CD1c-positive myeloid dendritic cell (primary cell): ENCODE measurements around the gene CAMTA1.

Experiments used
- DNase-seq: peaks from one replicate; pipeline ENCODE4 v3.0.0-alpha.2; 2016; ENCODE audit errors: extremely low spot score

CAMTA1 gene

GRCh38 chr1:6872573-6873261, 87.5 kb downstream of the CAMTA1 start:
- no peak for DNase-seq

DNA sequence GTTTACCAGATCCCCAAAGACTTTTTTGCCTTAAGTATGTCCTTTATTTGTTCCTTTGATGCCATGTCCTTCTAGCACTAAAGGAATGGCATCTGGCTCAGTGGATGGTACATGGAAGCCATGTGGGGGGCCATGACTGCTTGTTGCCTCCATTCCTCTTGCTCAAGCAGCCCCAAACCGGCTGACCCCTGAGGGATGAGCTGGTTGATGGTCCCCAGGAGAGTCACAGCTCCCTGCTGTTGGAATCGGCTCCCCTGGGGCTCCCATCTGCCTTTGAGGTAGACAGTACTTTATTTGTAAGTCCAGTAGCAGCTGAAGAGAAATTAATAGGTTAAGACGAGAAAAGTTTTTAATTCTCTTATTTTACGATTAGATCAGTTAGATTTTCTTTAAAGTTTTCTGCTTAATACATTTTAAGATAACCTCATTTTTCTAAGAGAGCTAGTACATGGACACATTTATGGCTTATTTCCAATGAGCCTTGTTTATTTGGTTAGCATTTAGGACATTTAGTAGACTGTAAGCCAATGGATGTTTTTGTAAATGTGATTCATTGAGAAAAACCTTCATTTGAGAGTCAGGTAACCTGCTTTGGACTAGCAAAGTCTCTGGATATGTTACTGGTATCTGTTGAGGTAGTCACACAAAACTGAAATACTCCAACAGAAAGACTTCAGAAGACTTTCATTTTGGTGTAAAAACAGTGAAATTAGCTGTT, 88.2 kb downstream of the CAMTA1 start:
- DNase-seq: no peak

DNA sequence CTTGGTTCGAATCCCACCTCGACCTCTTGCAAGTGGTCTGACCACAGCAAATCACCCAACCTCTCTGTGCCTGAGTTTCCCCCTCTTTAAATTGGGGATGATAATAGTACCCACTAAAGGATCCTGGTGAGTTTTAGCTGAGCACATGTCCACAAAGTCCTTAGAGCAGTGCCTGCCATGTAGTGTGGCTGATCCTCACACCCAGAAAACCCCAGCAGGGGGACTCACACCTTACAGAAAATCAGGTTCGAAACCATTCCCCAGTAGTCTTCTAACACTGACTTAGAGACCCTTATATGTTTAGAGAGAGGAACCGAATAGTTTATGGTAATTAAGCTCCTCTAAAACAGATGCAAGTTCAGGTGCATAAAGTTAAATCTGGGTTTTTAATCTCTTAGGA, 89.0 kb downstream of the CAMTA1 start:
- no peak for DNase-seq

- no peak for DNase-seq
These were observed 95.9 kb downstream of the CAMTA1 start for GRCh38 chr1:6880951-6881690.

DNA sequence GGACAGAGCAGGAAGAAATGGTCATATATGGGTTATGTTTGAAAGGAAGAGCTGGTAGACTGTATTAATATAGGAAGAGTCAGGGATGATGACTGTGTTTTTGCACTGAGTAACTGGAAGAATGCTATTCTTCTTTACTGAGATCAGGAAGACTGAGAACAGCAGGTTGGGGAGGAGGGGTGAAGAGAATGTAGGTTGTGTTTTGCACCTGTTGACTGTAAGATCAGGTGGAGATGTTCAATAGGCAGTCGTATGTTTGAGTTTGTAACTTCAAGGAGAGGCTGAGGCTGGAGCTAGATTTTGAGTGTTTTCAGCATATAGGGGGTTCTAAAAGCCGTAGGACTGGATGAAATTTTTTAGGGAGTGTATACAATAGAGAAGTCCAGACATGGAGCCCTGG, 97.2 kb downstream of the CAMTA1 start:
- DNase-seq: no peak

GRCh38 chr1:6884652-6885153, 99.4 kb downstream of the CAMTA1 start:
- no peak for DNase-seq

DNA sequence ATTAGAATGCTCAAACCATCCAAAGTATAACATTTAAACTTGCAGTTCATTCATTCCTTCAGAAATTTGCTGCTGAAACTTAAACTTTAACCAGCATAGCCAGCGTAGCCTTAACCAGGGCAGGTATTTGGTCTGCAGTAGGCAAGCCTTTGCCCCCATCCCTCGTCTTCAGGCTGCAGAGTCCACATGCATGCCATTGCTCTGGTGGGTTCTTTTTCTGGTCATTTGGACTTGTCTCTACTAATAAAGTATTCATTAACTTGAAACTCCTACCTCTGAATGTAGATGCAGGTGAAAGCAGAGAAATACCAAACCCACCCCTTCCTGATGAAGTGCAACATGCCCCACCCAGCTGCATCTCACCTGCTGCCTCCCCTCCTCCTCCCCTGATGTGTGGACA, 100.2 kb downstream of the CAMTA1 start:
- no peak for DNase-seq

DNA sequence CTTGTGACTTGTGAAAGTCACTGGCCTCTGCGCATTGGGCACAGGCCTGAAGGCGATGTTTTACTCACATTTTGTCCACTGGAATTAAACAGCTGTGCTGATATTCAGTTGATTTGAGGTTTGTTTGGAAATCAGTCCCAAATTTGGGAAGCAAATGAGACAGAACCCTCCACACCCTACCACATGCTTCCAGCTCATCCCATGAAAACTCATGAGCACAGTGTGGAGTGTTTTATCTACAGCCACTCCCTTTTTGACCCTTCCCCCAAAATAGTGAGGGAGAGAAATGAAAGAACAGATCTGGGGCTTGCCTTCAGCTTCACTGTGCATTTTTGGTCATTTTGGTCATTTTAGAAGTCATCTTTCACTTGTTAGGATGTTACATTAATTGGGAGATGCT, 101.3 kb downstream of the CAMTA1 start:
- DNase-seq: no peak

- no peak for DNase-seq
These were observed 103.0 kb downstream of the CAMTA1 start for GRCh38 chr1:6888268-6888667.

DNA sequence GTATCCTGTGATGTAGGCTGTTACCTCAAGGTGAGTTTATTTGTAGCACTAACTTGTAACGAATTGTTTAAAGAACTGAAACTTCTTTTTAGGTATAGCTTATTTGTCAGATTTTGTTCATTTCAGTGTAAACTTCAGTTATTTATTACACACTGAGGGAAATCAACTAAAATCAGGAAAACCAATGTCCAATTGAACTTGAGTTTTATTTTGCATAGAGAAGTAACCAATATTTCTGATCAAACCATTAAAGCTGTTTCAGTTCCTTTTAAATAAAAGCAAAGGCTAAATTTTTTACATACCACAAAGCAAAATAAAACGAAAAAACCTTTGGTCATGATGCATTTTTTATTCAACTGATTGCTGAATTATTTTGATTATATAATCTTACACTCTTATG, 103.6 kb downstream of the CAMTA1 start:
- no peak for DNase-seq

- peak; percentile 57 for DNase-seq
These were observed 104.7 kb downstream of the CAMTA1 start for GRCh38 chr1:6889875-6890480.

- no peak for DNase-seq
These were observed 105.4 kb downstream of the CAMTA1 start for GRCh38 chr1:6890686-6891085.

GRCh38 chr1:6891781-6892579, 106.7 kb downstream of the CAMTA1 start:
- no peak for DNase-seq

DNA sequence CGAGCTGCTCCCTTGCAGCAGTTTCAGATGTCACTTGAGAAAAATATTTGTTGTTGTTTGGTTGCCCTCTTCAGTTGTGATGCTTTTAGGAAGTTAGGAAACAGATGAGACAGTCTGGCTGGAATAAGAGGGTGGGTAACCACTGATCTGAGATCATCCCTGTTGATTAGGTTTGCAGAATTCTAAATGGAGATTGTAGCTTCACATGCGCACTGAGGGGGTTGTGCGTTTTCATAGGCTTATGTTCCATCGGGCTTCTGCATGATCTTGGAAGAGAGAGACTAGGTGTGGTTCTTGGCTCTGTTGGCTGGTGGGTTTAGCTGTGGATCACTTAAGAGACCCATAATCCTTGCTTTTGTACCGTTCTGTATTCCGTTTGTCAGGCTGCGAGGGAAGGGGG, 108.1 kb downstream of the CAMTA1 start:
- DNase-seq: peak; percentile 13

DNA sequence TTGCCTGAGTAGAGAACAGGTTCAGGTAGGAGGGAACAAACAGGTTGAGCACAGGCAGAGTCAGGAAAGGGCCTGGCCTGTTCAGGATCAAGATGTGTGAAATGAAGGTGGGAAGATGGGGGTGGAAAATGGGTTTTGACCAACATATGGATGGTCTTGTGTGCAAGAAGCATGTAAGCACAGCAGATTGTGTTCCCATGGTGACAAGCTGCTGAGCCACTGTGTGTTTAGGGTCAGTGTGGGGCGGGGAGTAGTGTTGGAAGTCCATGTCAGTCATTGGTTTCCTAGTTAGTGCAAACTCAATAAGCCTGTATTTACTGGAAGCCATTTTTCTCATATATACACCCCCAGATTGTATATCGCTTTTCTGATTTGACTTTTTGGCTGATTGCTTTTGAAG, 111.9 kb downstream of the CAMTA1 start:
- no peak for DNase-seq

DNA sequence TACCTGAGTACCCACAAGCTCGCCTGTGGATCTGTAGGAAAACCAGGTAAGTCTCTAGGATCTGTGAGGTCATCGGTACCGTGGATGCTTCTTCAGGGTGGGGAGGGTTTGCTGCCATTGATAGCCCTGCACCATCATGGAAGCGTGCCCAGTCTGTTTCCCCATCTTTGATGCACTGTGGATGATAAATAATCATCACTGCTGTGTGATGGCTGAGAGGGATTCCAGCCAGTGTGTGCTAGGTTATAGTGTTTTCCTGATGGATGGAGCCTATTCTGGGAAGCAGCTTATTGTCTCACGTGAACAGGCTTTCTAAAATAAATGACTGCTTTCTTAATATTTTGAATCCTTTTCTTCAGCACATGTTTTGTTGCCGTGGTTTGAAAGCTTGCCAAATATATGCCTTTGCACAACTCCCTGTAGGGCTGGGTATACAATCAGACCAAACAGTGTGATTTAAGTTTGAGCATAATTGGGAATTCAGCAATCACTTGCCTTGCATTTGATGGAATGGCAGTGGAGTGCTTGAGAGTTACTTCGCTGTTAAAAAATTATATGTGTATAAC, 113.8 kb downstream of the CAMTA1 start:
- DNase-seq: no peak

GRCh38 chr1:6899621-6900020, 114.4 kb downstream of the CAMTA1 start:
- DNase-seq: no peak

DNA sequence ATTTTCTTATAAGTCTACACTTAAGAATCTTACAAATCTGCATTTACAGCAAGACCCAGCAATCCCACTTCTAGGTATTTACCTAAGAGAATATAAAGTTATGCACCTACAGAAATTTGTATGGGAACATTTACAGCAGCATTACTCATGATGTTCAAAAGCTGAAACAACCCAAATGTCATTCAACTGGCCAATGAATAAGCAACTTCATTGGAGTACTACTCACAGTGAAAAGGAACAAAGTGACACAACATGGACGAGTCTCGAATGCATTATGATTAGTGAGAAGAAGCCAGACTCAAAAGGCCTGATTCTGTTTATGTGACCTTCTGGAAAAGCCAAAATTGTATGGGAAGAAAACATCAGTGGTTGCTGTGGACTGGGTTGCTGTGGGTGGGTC, 116.9 kb downstream of the CAMTA1 start:
- no peak for DNase-seq

DNA sequence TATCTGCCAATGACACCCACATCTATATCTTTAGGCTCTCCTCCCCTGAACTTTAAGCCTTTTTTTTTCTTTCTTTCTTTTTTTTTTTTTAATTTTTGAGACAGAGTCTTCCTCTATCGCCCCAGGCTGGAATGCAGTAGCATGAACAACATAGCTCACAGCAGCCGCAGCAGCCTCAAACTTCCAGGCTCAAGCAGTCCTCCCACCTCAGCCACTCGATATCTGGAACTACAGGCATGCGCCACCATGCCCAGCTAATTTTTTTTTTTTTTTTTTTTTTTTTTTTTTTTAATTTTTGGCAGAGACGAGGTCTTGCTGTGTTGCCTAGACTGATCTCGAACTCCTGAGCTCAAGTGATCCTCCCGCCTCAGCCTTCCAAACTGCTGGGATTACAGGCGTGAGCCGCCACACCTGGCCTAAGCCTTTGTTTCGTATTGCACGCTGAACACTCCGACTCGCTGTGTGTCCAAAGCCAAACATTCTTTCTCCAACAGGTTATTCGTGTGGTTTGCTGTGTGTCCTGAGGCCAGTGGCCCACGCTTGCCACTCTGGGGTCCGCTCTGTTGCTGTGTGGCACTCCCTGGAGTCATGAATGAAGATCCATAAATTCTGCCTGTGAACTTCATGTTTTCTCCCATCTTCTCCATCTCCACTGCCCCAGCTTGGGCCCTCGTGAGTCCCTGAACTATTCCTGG, 119.4 kb downstream of the CAMTA1 start:
- DNase-seq: no peak

DNA sequence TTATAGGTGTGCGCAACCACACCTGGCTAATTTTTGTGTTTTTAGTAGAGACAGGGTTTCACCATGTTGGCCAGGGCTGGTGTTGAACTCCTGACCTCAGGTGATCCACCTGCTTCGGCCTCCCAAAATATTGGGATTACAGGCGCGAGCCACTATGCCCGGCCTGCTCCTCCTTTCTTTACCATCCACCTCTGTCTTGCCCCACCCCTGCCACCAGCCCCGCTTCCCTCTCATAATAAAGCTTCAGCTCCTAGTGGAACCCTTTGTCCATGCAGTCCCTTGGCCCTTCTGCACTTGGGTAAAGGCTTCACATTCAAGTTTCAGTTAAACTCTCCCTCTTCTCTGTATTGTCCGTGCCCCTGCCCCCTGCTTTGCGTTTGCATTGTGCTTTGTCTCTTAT, 120.1 kb downstream of the CAMTA1 start:
- no peak for DNase-seq

DNA sequence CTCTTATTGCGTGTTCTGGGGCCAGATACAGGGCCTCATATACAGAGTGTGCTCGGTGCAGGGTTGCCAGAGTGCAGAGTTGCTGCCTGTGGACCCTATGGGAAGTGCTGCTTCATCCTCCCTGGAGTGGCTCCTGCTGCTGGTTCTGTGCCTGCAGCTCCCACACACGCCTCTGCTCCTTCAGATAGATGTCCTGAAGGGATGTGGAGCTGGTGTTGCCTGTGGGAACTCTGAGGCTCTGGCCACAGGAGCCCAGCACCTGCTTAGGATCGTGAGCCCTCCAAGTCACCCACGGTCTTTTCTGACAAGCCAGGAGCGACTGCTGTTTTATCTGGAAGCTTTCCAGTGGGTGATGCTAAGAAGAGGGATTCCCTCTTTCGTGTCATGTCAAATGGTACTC, 120.5 kb downstream of the CAMTA1 start:
- no peak for DNase-seq
